ENCODE data around the gene FBN1. TPM values are rescaled to one million over a fixed set of nuclear protein-coding genes. Genes with fewer than 3 reads are reported as not detected.

Gene FBN1
- total and polyA plus RNA-seq, 7 donors = 1.2 to 173 (median 57.0) TPM

GRCh38 chr15:48667701-48668100 is 22.2 kb upstream of the FBN1 start:
- Histone ChIP-seq H3K36me3 (no peaks in the 10 kb centered on the region), H3K9me3 (no peaks in the 10 kb centered on the region), H3K27me3 (no peaks in the 10 kb centered on the region), H3K4me1 (no peaks in the 10 kb centered on the region), H3K4me3 (no peak overlapping the region), H3K27ac (peak overlapping the region in 1 of 4 donors; percentile 26)
- no peak for DNase-seq
- intact Hi-C loops (cut with DNase I) = no loop called here
- TF ChIP-seq EP300 (IDR thresholded peaks at IDR 0.05) (no peak), POLR2AphosphoS5 (IDR thresholded peaks at IDR 0.05) (no peak), POLR2A (IDR thresholded peaks at IDR 0.05) (no peak)
- TF ChIP-seq, protein P1, sequence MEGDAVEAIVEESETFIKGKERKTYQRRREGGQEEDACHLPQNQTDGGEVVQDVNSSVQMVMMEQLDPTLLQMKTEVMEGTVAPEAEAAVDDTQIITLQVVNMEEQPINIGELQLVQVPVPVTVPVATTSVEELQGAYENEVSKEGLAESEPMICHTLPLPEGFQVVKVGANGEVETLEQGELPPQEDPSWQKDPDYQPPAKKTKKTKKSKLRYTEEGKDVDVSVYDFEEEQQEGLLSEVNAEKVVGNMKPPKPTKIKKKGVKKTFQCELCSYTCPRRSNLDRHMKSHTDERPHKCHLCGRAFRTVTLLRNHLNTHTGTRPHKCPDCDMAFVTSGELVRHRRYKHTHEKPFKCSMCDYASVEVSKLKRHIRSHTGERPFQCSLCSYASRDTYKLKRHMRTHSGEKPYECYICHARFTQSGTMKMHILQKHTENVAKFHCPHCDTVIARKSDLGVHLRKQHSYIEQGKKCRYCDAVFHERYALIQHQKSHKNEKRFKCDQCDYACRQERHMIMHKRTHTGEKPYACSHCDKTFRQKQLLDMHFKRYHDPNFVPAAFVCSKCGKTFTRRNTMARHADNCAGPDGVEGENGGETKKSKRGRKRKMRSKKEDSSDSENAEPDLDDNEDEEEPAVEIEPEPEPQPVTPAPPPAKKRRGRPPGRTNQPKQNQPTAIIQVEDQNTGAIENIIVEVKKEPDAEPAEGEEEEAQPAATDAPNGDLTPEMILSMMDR (IDR thresholded peaks at IDR 0.05) = no peak
- WGBS, 2 donors = 78 to 81% methylated on average over 1 of the region's 1 CpG

DNA sequence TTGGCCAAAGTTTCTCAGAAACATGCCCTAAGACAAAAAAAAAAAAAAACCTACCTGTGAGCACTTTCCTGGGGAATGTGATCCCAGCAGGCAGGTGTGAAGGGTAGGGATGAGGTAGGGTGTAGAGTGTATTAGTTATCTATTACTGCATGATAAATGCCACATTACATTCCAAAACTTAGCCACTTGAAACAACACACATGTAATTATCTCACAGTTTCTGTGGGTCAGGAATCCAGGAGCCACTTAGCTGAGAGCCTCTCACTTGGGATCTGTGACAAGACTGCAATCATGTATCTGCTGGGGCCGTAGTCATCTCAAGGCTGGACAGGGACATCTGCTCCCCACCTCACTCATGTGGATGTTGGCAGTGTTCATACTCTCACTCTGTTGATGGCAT is 18.9 kb upstream of the FBN1 start:
- DNase-seq = no peak
- Histone ChIP-seq H3K36me3 (no peaks in the 10 kb centered on the region), H3K4me1 (no peaks in the 10 kb centered on the region), H3K9me3 (no peaks in the 10 kb centered on the region), H3K4me3 (no peak overlapping the region), H3K27me3 (no peaks in the 10 kb centered on the region), H3K27ac (no peak overlapping the region)
- intact Hi-C loops (cut with DNase I) = no loop called here
- 94% methylated on average over 1 of the region's 1 CpG for WGBS, 2 donors
- TF ChIP-seq EP300 (IDR thresholded peaks at IDR 0.05) (no peak), POLR2AphosphoS5 (IDR thresholded peaks at IDR 0.05) (no peak), POLR2A (IDR thresholded peaks at IDR 0.05) (no peak)
- TF ChIP-seq, protein P1 (IDR thresholded peaks at IDR 0.05) = no peak

DNA sequence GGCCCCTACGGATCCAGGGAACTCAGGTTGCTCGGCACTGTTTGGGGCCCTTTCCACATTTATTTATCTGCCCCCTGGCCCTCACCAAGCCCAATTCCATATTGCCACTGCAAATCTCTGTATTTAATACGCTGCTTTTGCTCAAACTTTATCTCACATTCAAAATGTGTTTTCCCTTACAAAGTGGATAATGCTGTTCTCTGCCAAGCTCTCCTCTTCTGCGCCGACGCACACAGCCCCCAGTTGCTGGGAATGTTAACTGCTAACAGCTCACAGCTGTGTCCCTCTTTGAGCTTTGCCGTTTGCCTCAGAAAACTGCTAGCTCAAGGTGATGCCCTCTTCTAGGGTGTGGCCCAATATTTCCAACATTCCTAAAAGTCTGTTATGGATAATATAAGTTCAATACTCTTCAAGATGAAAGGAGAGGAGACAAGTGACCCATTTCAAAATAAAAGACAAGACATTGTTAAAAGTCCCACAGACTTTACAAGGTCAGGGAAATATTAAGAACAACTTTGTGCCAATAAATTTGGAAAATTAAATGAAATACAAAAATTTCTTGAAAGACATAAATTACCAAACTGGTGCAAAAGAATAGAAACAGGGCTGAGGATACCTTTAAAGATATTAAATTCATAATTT is 12.6 kb upstream of the FBN1 start:
- TF ChIP-seq POLR2AphosphoS5 (IDR thresholded peaks at IDR 0.05) = no peak
- TF ChIP-seq, protein P1 (IDR thresholded peaks at IDR 0.05) = no peak
- no peak for TF ChIP-seq EP300 (IDR thresholded peaks at IDR 0.05)
- no peak for TF ChIP-seq POLR2A (IDR thresholded peaks at IDR 0.05)
- intact Hi-C loops (cut with DNase I) = no loop called here
- H3K4me3 ChIP-seq = no peak overlapping the region
- 71 to 74% methylated on average over 7 of the region's 7 CpGs for WGBS, 2 donors
- DNase-seq = no peak
- H3K27ac ChIP-seq = peak overlapping the region in 2 of 4 donors; percentile 9 to 42
- no peaks in the 10 kb centered on the region for H3K4me1 ChIP-seq
- H3K27me3 ChIP-seq = no peaks in the 10 kb centered on the region
- no peaks in the 10 kb centered on the region for H3K9me3 ChIP-seq
- no peaks in the 10 kb centered on the region for H3K36me3 ChIP-seq

DNA sequence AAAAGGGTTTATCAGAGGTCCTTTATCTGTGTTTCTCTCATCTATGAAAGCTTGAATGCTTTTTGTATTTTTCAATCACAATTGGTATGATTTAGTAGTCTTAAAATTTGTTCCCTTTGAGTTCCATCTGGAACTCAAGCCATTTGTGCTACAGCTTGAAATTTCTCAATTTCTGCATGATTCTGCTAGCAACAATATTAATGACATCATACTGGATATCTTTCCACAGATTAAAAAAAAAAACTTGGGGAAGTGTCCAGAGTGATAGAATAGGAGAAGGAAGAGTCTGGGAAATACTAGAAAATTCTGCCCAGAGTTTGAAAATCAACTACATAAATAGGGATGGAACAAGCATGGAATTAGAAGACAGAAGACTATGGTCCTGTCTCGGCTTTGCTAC is 9.3 kb upstream of the FBN1 start:
- no peak overlapping the region for H3K27ac ChIP-seq

More for the DNA sequence above, 9.3 kb upstream of the FBN1 start:
- Histone ChIP-seq H3K4me3 (no peak overlapping the region), H3K36me3 (no peaks in the 10 kb centered on the region), H3K27me3 (no peaks in the 10 kb centered on the region), H3K4me1 (no peaks in the 10 kb centered on the region), H3K9me3 (no peaks in the 10 kb centered on the region)
- DNase-seq = no peak
- TF ChIP-seq POLR2A (IDR thresholded peaks at IDR 0.05) (no peak), POLR2AphosphoS5 (IDR thresholded peaks at IDR 0.05) (no peak), EP300 (IDR thresholded peaks at IDR 0.05) (no peak)
- TF ChIP-seq, protein P1 (IDR thresholded peaks at IDR 0.05) = no peak
- WGBS, 2 donors = 92 to 94% methylated on average over 1 of the region's 1 CpG
- intact Hi-C loops (cut with DNase I) = no loop called here

Data from sigmoid colon (tissue), 7 donors.